Testis (tissue), 2 donors: Measurements from ENCODE around the gene LPP.

ENCODE experiments used
- POLR2A ChIP-seq: fragments of 450-650 bp; IDR thresholded peaks from one replicate; pipeline ENCODE4 v1.6.1; 2017; ENCODE audit warnings: antibody characterized with exemption, mild to moderate bottlenecking, moderate library complexity
- TF ChIP-seq, protein P1 (sequence below), 3 experiments: fragments of 450-650 bp in 2 of 3; fragments of 200-600 bp in 1 of 3; sonication (generic) in 1 of 3; IDR thresholded peaks; one replicate each; pipeline ENCODE4 v1.5.1; 2016 to 2019; ENCODE audit warnings: antibody characterized with exemption in 3 of 3, mild to moderate bottlenecking in 2 of 3, moderate library complexity in 1 of 3

DNA sequence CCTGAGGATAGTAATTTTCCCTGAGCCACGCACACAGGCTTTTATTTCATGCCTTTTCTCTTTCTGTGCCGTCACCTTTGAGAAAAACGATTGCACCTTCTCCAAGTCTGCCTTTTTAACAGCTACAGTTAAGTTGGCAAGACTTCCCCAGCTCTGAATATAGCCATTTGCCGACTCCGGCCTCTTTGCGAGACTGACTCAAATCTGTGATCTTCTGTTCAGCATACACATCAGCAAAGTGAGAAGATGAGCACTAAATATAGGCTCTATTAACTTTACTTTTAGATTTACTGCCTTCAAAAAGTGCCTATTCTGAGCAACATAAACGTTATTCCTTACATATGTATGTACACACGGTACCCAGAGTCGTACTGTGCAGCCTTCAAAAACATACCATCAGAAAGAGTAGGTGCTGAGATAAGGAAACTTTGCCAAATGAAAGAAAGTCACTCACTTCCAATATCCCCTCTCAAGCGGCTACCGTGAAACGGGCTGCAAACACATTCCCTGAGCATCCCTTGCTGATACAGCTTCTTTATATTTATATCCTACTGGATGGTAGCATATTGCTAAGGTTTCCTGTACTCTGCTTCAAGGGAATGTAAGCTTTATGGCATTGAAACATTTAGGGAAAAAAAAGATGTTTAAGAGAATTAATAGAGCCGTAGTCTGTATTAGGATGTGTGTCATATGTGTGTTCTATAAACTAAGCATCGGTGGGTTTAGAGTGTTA is 734.5 kb downstream of the LPP start:
- TF ChIP-seq, protein P1, sequence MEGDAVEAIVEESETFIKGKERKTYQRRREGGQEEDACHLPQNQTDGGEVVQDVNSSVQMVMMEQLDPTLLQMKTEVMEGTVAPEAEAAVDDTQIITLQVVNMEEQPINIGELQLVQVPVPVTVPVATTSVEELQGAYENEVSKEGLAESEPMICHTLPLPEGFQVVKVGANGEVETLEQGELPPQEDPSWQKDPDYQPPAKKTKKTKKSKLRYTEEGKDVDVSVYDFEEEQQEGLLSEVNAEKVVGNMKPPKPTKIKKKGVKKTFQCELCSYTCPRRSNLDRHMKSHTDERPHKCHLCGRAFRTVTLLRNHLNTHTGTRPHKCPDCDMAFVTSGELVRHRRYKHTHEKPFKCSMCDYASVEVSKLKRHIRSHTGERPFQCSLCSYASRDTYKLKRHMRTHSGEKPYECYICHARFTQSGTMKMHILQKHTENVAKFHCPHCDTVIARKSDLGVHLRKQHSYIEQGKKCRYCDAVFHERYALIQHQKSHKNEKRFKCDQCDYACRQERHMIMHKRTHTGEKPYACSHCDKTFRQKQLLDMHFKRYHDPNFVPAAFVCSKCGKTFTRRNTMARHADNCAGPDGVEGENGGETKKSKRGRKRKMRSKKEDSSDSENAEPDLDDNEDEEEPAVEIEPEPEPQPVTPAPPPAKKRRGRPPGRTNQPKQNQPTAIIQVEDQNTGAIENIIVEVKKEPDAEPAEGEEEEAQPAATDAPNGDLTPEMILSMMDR (IDR thresholded peaks at IDR 0.05), result no peak
- no peak for TF ChIP-seq POLR2A
